Amygdala (tissue), 56 donors: ENCODE measurements around the gene ZC3H7B.
"Not testable (repeated sequence)": the region's sequence is repeated elsewhere in the genome, so short reads cannot be mapped to it uniquely, and the experiment has no call there.

Experiments
- DNase-seq, 56 donors: peaks; one replicate each; lab custom pipeline; 2025; lab: John Stamatoyannopoulos, UW

ZC3H7B gene

GRCh38 chr22:41368543-41369423 lies 67.5 kb downstream of the ZC3H7B start:
- DNase-seq = peak in 31 of 56 donors; percentile 6 to 57 (median 37)

GRCh38 chr22:41369424-41369745 lies 68.1 kb downstream of the ZC3H7B start:
- DNase-seq = peak in 2 of 56 donors; percentile 46 to 52

- no peak for DNase-seq
Measured at GRCh38 chr22:41369837-41370236, 68.5 kb downstream of the ZC3H7B start.

- no peak for DNase-seq
Measured at GRCh38 chr22:41377846-41378245, 76.5 kb downstream of the ZC3H7B start.

GRCh38 chr22:41380993-41381328 lies 79.6 kb downstream of the ZC3H7B start:
- no peak for DNase-seq

GRCh38 chr22:41381329-41382097 lies 80.2 kb downstream of the ZC3H7B start, which contains the start of gene TEF:
TSS of gene TEF (plus strand) at chr22:41381942. CDS start at chr22:41382045, 103 bp downstream.
- peak; percentile 92 to 100 (median 99) for DNase-seq

GRCh38 chr22:41382098-41382578 lies 80.8 kb downstream of the ZC3H7B start:
- peak in 51 of 56 donors; percentile 43 to 96 (median 80) for DNase-seq

- peak in 11 of 56 donors; percentile 29 to 61 (median 51) for DNase-seq
Measured at GRCh38 chr22:41382610-41383009, 81.3 kb downstream of the ZC3H7B start.

GRCh38 chr22:41383085-41383484 lies 81.8 kb downstream of the ZC3H7B start:
- no peak for DNase-seq

GRCh38 chr22:41384128-41384527 lies 82.8 kb downstream of the ZC3H7B start:
- DNase-seq = no peak

- no peak for DNase-seq
Measured at GRCh38 chr22:41387341-41387740, 86.0 kb downstream of the ZC3H7B start.

- DNase-seq = no peak
Measured at GRCh38 chr22:41394012-41394356, 92.7 kb downstream of the ZC3H7B start.

GRCh38 chr22:41395531-41396240 lies 94.4 kb downstream of the ZC3H7B start:
- DNase-seq = no peak

- DNase-seq = no peak
Measured at GRCh38 chr22:41397143-41397811, 96.0 kb downstream of the ZC3H7B start.

- DNase-seq = no peak
Measured at GRCh38 chr22:41398921-41399320, 97.6 kb downstream of the ZC3H7B start.

- DNase-seq = peak in 54 of 56 donors; percentile 54 to 94 (median 84)
Measured at GRCh38 chr22:41401781-41402648, 100.7 kb downstream of the ZC3H7B start.

- DNase-seq = not testable (repeated sequence)
Measured at GRCh38 chr22:41402851-41403250, 101.5 kb downstream of the ZC3H7B start.

GRCh38 chr22:41403532-41404318 lies 102.4 kb downstream of the ZC3H7B start:
- DNase-seq = peak; percentile 64 to 100 (median 96)
